Measurements from ENCODE around the gene MTTP. TPM values are rescaled to one million over a fixed set of nuclear protein-coding genes. Genes with fewer than 3 reads are reported as not detected.

The MTTP gene
- total RNA-seq, 1 experiment from 2014 or later = 0.20 TPM

- no peaks in the 10 kb centered on the region for H3K4me1 ChIP-seq (ENCODE audit: control insufficient read depth in 1 of 2, insufficient read depth in 2 of 2, low read length in 2 of 2)
- H2AFZ ChIP-seq (ENCODE audit: low read depth, low read length, poor library complexity, severe bottlenecking) = no peak overlapping the region
- no peaks in the 10 kb centered on the region for H3K79me2 ChIP-seq (ENCODE audit: insufficient read depth, low read length)
- H3K9me2 ChIP-seq (ENCODE audit: insufficient read depth) = no peaks in the 10 kb centered on the region
- no peak for DNase-seq (ENCODE audit: low read depth, low spot score)
- TF ChIP-seq SRF (IDR thresholded peaks at IDR 0.05; ENCODE audit: low read depth) = no peak
- no TSS peak for BruUV-seq (replicated peaks)
- H3K36me3 ChIP-seq (ENCODE audit: control insufficient read depth in 1 of 2, insufficient read depth in 2 of 2, low read length in 2 of 2) = no peaks in the 10 kb centered on the region
- intact Hi-C loops (cut with micrococcal nuclease) = no loop called here
- no peak for ATAC-seq
- ChIA-PET RAD21 (ENCODE audit: low non-redundant PET in 1 of 2, low total read pairs in 2 of 2, uncharacterized antibody in 2 of 2, unreplicated experiment in 2 of 2) (no interaction called here), POLR2A (no interaction called here), CTCF (no interaction called here)
- no peak overlapping the region for H3K4me3 ChIP-seq (replicated peaks in 1 of 2; ENCODE audit: low read depth in 1 of 2, low read length in 2 of 2)
- H3K4me2 ChIP-seq (ENCODE audit: low read length) = no peak overlapping the region
- H3K27ac ChIP-seq (ENCODE audit: low read depth, low read length) = no peak overlapping the region
- no peaks in the 10 kb centered on the region for H3K27me3 ChIP-seq (ENCODE audit: insufficient read depth, low read length)
- no peaks in the 10 kb centered on the region for H4K20me1 ChIP-seq (ENCODE audit: insufficient read depth)
- no peak overlapping the region for H3K9ac ChIP-seq (ENCODE audit: low read length)
- H3K9me3 ChIP-seq (ENCODE audit: control insufficient read depth in 1 of 2, insufficient read depth in 1 of 2, low read depth in 1 of 2, low read length in 2 of 2) = no peaks in the 10 kb centered on the region
Measured at GRCh38 chr4:99649208-99649607, 74.6 kb downstream of the MTTP start.

DNA sequence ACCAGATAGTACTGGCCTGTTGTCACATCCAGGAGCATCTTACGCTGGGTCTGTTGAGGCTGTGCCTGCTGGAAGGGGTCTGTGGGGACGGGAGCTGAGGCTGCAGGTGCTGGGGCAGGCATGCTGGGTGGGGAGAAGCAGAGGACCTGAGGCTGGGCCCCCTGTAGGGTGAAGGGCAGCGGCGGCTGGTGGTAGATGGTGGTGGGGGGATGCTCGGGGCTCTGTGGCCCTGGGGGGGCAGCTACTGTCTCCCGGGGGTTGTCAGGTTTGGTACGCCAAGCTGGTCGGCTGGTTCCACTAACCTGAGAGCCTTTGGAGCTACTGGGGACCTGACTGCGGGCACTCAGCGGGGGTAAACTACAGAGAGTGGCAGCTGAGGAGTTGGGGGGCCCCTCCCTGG, 75.2 kb downstream of the MTTP start:
- Histone ChIP-seq H3K9ac (ENCODE audit: low read length) (no peak overlapping the region), H4K20me1 (ENCODE audit: insufficient read depth) (no peaks in the 10 kb centered on the region), H3K4me1 (ENCODE audit: control insufficient read depth in 1 of 2, insufficient read depth in 2 of 2, low read length in 2 of 2) (no peaks in the 10 kb centered on the region), H2AFZ (ENCODE audit: low read depth, low read length, poor library complexity, severe bottlenecking) (no peak overlapping the region), H3K79me2 (ENCODE audit: insufficient read depth, low read length) (no peaks in the 10 kb centered on the region), H3K36me3 (ENCODE audit: control insufficient read depth in 1 of 2, insufficient read depth in 2 of 2, low read length in 2 of 2) (no peaks in the 10 kb centered on the region), H3K9me3 (ENCODE audit: control insufficient read depth in 1 of 2, insufficient read depth in 1 of 2, low read depth in 1 of 2, low read length in 2 of 2) (no peaks in the 10 kb centered on the region), H3K9me2 (ENCODE audit: insufficient read depth) (no peaks in the 10 kb centered on the region), H3K27ac (ENCODE audit: low read depth, low read length) (no peak overlapping the region), H3K4me3 (replicated peaks in 1 of 2; ENCODE audit: low read depth in 1 of 2, low read length in 2 of 2) (no peak overlapping the region), H3K4me2 (ENCODE audit: low read length) (no peak overlapping the region), H3K27me3 (ENCODE audit: insufficient read depth, low read length) (no peaks in the 10 kb centered on the region)
- intact Hi-C loops (cut with micrococcal nuclease) = no loop called here
- RAD21 ChIA-PET (ENCODE audit: low non-redundant PET in 1 of 2, low total read pairs in 2 of 2, uncharacterized antibody in 2 of 2, unreplicated experiment in 2 of 2) = no interaction called here
- no TSS peak for BruUV-seq (replicated peaks)
- CTCF ChIA-PET = no interaction called here
- POLR2A ChIA-PET = no interaction called here
- DNase-seq (ENCODE audit: low read depth, low spot score) (no peak), ATAC-seq (no peak)
- TF ChIP-seq, protein P1, sequence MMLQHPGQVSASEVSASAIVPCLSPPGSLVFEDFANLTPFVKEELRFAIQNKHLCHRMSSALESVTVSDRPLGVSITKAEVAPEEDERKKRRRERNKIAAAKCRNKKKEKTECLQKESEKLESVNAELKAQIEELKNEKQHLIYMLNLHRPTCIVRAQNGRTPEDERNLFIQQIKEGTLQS (IDR thresholded peaks at IDR 0.05) = no peak
- TF ChIP-seq POLR2A (IDR thresholded peaks at IDR 0.05; ENCODE audit: borderline replicate concordance, extremely low read depth, insufficient read depth, insufficient read length) (no peak), CEBPB (IDR thresholded peaks at IDR 0.05; ENCODE audit: low read depth) (no peak), SRF (IDR thresholded peaks at IDR 0.05; ENCODE audit: low read depth) (no peak), ELF1 (IDR thresholded peaks at IDR 0.05; ENCODE audit: borderline replicate concordance, low read depth) (no peak)

All from HCT116 (cell line).